A549 (cell line): ENCODE measurements around the gene SLC25A11. TPM values are rescaled to one million over a fixed set of nuclear protein-coding genes. Genes with fewer than 3 reads are reported as not detected.

Source experiments
- ATAC-seq, 2 experiments: fragments of 200-7000 bp in 1 of 2; fragments of >200 bp in 1 of 2; cut with Nextera tagmentation in 1 of 2; cut with Tn5 transposase in 1 of 2; 3 replicates each; pipeline versions ENCODE4 v1.8.0 to v1.9.1; 2018 to 2020; ENCODE audit warnings: mild to moderate bottlenecking in 1 of 2, moderate library complexity in 1 of 2
- CTCF ChIA-PET: fragments of 300-600 bp; sonication (Branson Sonifier 250); formaldehyde crosslinking; extraction: SDS; loops from one replicate; lab custom pipeline; 2021; ENCODE audit warnings: antibody characterized with exemption, inconsistent platforms; lab: Yijun Ruan, JAX
- POLR2A ChIA-PET: fragments of 350-600 bp; formaldehyde crosslinking; extraction: SDS; loops from one replicate; lab custom pipeline; 2021; ENCODE audit warnings: antibody characterized with exemption, inconsistent platforms; lab: Yijun Ruan, JAX
- DNase-seq, 2 experiments: peaks; one replicate each; pipeline versions ENCODE4 v3.0.0 to v3.0.0-alpha.2; 2011 to 2016; ENCODE audit warnings: low read depth in 1 of 2, low spot score in 1 of 2
- FAIRE-seq: peaks from 2 replicates; lab custom pipeline; 2011; peaks lifted over from hg19 to GRCh38; lab: Jason Lieb, UNC
- H3K27ac ChIP-seq, 2 experiments: fragments of >200 bp; sonication (Bioruptor Twin); formaldehyde crosslinking; 3 replicates each; pipeline ENCODE4 v1.5.1; 2016 to 2017
- H3K4me1 ChIP-seq: fragments of >200 bp; sonication (Bioruptor Twin); formaldehyde crosslinking; 3 replicates; pipeline ENCODE4 v1.6.1; 2016
- H3K4me2 ChIP-seq: fragments of >200 bp; sonication (Bioruptor Twin); formaldehyde crosslinking; 3 replicates; pipeline ENCODE4 v1.6.1; 2016
- H3K4me3 ChIP-seq: fragments of >200 bp; sonication (Bioruptor Twin); formaldehyde crosslinking; 3 replicates; pipeline ENCODE4 v1.5.1; 2016
- H3K9me3 ChIP-seq: fragments of >200 bp; sonication (Bioruptor Twin); formaldehyde crosslinking; 3 replicates; pipeline ENCODE4 v1.6.1; 2016
- CEBPB ChIP-seq, 2 experiments: fragments of >200 bp in 1 of 2; sonication (Bioruptor Twin) in 1 of 2; formaldehyde crosslinking in 1 of 2; IDR thresholded peaks; 2 replicates each; pipeline ENCODE4 v1.6.1; 2012 to 2016
- CHD2 ChIP-seq: fragments of 150-350 bp; IDR thresholded peaks from 2 replicates; pipeline ENCODE4 v1.6.1; 2014; ENCODE audit warnings: low read length; ENCODE audit not compliant: partially characterized antibody
- FOXS1 ChIP-seq: fragments of 250-450 bp; sonication (Bioruptor Pico); IDR thresholded peaks from 2 replicates; pipeline ENCODE4 v1.5.0; 2020; ENCODE audit warnings: mild to moderate bottlenecking, moderate library complexity
- GATA3 ChIP-seq: IDR thresholded peaks from 2 replicates; pipeline ENCODE4 v1.6.1; 2012; ENCODE audit warnings: borderline replicate concordance
- HEYL ChIP-seq: fragments of 250-450 bp; sonication (Bioruptor Pico); IDR thresholded peaks from 2 replicates; pipeline ENCODE4 v1.8.0; 2021; ENCODE audit warnings: mild to moderate bottlenecking, moderate library complexity
- HOXA7 ChIP-seq: fragments of 250-450 bp; sonication (Bioruptor Pico); IDR thresholded peaks from 2 replicates; pipeline ENCODE4 v1.5.0; 2020; ENCODE audit warnings: mild to moderate bottlenecking, moderate library complexity
- HOXB13 ChIP-seq: fragments of 250-450 bp; sonication (Bioruptor Pico); IDR thresholded peaks from 2 replicates; pipeline ENCODE4 v1.5.0; 2020; ENCODE audit warnings: low read depth, mild to moderate bottlenecking, moderate library complexity
- HOXB5 ChIP-seq: fragments of 250-450 bp; sonication (Bioruptor Pico); IDR thresholded peaks from 2 replicates; pipeline ENCODE4 v1.5.0; 2020; ENCODE audit warnings: mild to moderate bottlenecking, moderate library complexity
- JUN ChIP-seq, 2 experiments: fragments of >200 bp; sonication (Bioruptor Twin); formaldehyde crosslinking; IDR thresholded peaks; 2 replicates in 1 of 2; 3 replicates in 1 of 2; pipeline ENCODE4 v1.6.1; 2016 to 2017
- JUNB ChIP-seq: fragments of >200 bp; sonication (Bioruptor Twin); formaldehyde crosslinking; IDR thresholded peaks from 2 replicates; pipeline ENCODE4 v1.6.1; 2016
- KDM1A ChIP-seq: fragments of 200-600 bp; sonication (generic); IDR thresholded peaks from 2 replicates; pipeline ENCODE4 v1.6.1; 2016; ENCODE audit warnings: low read depth, mild to moderate bottlenecking
- KDM5A ChIP-seq: fragments of 200-600 bp; sonication (generic); IDR thresholded peaks from 2 replicates; pipeline ENCODE4 v1.6.1; 2016; ENCODE audit warnings: antibody characterized with exemption, mild to moderate bottlenecking
- MYC ChIP-seq: IDR thresholded peaks from 2 replicates; pipeline ENCODE4 v1.6.1; 2012; ENCODE audit warnings: mild to moderate bottlenecking, inconsistent platforms, low read length, improper control_type of control experiment, borderline replicate concordance
- PHF8 ChIP-seq: fragments of 200-600 bp; sonication (generic); IDR thresholded peaks from 2 replicates; pipeline ENCODE4 v1.6.1; 2016; ENCODE audit warnings: low read depth, mild to moderate bottlenecking, antibody characterized with exemption, moderate library complexity, borderline replicate concordance
- POLR2AphosphoS2 ChIP-seq: conservative IDR thresholded peaks from 2 replicates; pipeline ENCODE4 v1.6.1; 2012; ENCODE audit warnings: low read length, improper control_type of control experiment, inconsistent platforms
- RCOR1 ChIP-seq: fragments of 150-350 bp; IDR thresholded peaks from 2 replicates; pipeline ENCODE4 v1.6.1; 2014; ENCODE audit warnings: antibody characterized with exemption, low read length, low read depth
- RFX5 ChIP-seq: fragments of 450-650 bp; IDR thresholded peaks from 2 replicates; pipeline ENCODE4 v1.7.1; 2014; ENCODE audit warnings: antibody characterized with exemption, mild to moderate bottlenecking, moderate library complexity
- RNF2 ChIP-seq: fragments of 200-600 bp; sonication (generic); IDR thresholded peaks from 2 replicates; pipeline ENCODE4 v1.6.1; 2016; ENCODE audit warnings: low read depth, mild to moderate bottlenecking, antibody characterized with exemption, moderate library complexity, borderline replicate concordance
- TFCP2L1 ChIP-seq: fragments of 250-450 bp; sonication (Bioruptor Pico); IDR thresholded peaks from 2 replicates; pipeline ENCODE4 v1.5.0; 2021; ENCODE audit warnings: mild to moderate bottlenecking
- TP53 ChIP-seq: fragments of 250-450 bp; sonication (Bioruptor Pico); IDR thresholded peaks from 2 replicates; pipeline ENCODE4 v1.5.0; 2021; ENCODE audit warnings: mild to moderate bottlenecking, moderate library complexity
- ZC3H11A ChIP-seq: fragments of 450-650 bp; IDR thresholded peaks from 2 replicates; pipeline ENCODE4 v1.6.1; 2014; ENCODE audit warnings: antibody characterized with exemption, mild to moderate bottlenecking
- WGBS: methylation state at CpG from one replicate; pipeline ENCODE4 v1.1.6; 2017; ENCODE audit errors: missing lambda C conversion rate; 5-methylcytosine and 5-hydroxymethylcytosine counted together
- polyA plus RNA-seq, 4 experiments: library from polyadenylated mRNA; depleted of rRNA in 3 of 4; stranded (reverse); fragments of >200 nt; fragmentation: RNase III in 1 of 4; extraction: RNeasy Plus Mini Kit Qiagen cat#74134 plus additional on column Dnase treatment in 1 of 4; gene quantifications; 2 replicates in 3 of 4; 3 replicates in 1 of 4; pipeline ENCODE4 v1.2.3, GENCODE V29; 2011 to 2017
- TF ChIP-seq, protein P1 (sequence below): IDR thresholded peaks from 2 replicates; pipeline ENCODE4 v1.6.1; 2012
- TF ChIP-seq, protein P2 (sequence below): IDR thresholded peaks from 2 replicates; pipeline ENCODE4 v1.6.1; 2012
- TF ChIP-seq, protein P3 (sequence below): fragments of >200 bp; sonication (Bioruptor Twin); formaldehyde crosslinking; IDR thresholded peaks from 3 replicates; pipeline ENCODE4 v1.6.1; 2016
- TF ChIP-seq, protein P4 (sequence below): fragments of 150-350 bp; IDR thresholded peaks from 2 replicates; pipeline ENCODE4 v1.6.1; 2014; ENCODE audit warnings: low read depth, mild to moderate bottlenecking, low read length
- TF ChIP-seq, protein P5 (sequence below): fragments of >200 bp; sonication (Bioruptor Twin); formaldehyde crosslinking; IDR thresholded peaks from 2 replicates; pipeline ENCODE4 v1.6.1; 2016
- TF ChIP-seq, protein P6 (sequence below): IDR thresholded peaks from 2 replicates; pipeline ENCODE4 v1.6.1; 2012; ENCODE audit warnings: low read depth, borderline replicate concordance
- TF ChIP-seq, protein P7 (sequence below): fragments of 250-450 bp; sonication (Bioruptor Pico); IDR thresholded peaks from 2 replicates; pipeline ENCODE4 v1.5.0; 2021; ENCODE audit warnings: mild to moderate bottlenecking, moderate library complexity, borderline replicate concordance

SLC25A11 gene
- polyA plus RNA-seq, 2 of the 4 experiments (the other 2 are of a cell fraction): 60.2 to 69.2 TPM

DNA sequence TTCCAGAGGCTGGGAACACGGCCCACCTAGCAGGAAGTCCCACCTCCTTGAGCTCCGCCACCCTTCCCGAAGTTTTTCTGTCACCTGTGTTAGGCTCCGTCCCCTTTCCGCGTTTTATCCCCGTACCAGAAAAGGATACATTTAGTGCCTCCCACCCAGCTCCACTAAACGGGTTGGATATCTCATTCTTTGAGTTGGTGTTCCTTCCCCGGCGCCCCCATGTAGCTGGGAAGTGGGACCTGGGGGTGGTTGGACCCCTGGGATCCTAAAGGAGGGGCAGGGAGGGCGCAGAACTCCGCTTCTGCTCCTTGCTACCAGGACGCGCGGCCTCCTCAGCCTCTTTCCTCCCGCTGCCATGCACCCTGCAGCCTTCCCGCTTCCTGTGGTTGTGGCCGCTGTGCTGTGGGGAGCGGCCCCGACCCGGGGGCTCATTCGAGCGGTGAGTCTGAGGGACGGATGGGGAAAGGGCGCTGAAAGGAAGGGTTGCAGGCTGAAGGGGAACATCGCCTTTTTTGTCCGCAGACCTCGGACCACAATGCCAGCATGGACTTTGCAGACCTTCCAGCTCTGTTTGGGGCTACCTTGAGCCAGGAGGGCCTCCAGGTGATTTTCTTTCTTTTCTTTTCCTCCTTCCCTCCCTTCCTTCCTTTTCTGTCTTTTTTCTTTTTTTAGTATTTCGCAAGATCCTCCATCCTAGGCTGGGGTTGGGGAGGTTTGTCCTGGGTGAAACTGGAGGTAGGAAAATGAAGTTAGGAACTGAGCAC is 891 bp upstream of the SLC25A11 start:
- POLR2A ChIA-PET: interaction anchor here (0.8 to 3.2 kb wide), 19 partner anchors 9 to 231 kb away, joined by 3 to 83 read pairs (median 7); partner anchors contain the start of genes ARRB2, CAMTA2, CHRNE and ENO3
- peak overlapping the region; percentile 85 for H3K4me3 ChIP-seq
- H3K4me2 ChIP-seq: peak overlapping the region; percentile 90
- DNase-seq (peak in 1 of 2 experiments; percentile 97), FAIRE-seq (peak; percentile 54), ATAC-seq (peak; percentile 69 to 76)
- H3K27ac ChIP-seq: peak overlapping the region; percentile 89 to 93
- WGBS: 2% methylated on average over 29 of the region's 29 CpGs
- CTCF ChIA-PET: interaction anchor here (0.8 to 3.5 kb wide), 14 partner anchors 12 to 105 kb away, joined by 3 to 33 read pairs (median 8); partner anchors contain the start of genes CAMTA2, CHRNE and SPAG7
- no peak for TF ChIP-seq RCOR1
- TF ChIP-seq, protein P1, sequence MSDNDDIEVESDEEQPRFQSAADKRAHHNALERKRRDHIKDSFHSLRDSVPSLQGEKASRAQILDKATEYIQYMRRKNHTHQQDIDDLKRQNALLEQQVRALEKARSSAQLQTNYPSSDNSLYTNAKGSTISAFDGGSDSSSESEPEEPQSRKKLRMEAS: no peak
- no peak for TF ChIP-seq JUNB
- no peak for TF ChIP-seq HOXB13
- TF ChIP-seq, protein P2, sequence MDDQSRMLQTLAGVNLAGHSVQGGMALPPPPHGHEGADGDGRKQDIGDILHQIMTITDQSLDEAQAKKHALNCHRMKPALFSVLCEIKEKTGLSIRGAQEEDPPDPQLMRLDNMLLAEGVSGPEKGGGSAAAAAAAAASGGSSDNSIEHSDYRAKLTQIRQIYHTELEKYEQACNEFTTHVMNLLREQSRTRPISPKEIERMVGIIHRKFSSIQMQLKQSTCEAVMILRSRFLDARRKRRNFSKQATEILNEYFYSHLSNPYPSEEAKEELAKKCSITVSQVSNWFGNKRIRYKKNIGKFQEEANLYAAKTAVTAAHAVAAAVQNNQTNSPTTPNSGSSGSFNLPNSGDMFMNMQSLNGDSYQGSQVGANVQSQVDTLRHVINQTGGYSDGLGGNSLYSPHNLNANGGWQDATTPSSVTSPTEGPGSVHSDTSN: 0 out of 2 replicates have a peak, but pooled peaks have one; percentile 30
- TF ChIP-seq, protein P3, sequence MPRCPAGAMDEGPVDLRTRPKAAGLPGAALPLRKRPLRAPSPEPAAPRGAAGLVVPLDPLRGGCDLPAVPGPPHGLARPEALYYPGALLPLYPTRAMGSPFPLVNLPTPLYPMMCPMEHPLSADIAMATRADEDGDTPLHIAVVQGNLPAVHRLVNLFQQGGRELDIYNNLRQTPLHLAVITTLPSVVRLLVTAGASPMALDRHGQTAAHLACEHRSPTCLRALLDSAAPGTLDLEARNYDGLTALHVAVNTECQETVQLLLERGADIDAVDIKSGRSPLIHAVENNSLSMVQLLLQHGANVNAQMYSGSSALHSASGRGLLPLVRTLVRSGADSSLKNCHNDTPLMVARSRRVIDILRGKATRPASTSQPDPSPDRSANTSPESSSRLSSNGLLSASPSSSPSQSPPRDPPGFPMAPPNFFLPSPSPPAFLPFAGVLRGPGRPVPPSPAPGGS: no peak
- TF ChIP-seq, protein P4, sequence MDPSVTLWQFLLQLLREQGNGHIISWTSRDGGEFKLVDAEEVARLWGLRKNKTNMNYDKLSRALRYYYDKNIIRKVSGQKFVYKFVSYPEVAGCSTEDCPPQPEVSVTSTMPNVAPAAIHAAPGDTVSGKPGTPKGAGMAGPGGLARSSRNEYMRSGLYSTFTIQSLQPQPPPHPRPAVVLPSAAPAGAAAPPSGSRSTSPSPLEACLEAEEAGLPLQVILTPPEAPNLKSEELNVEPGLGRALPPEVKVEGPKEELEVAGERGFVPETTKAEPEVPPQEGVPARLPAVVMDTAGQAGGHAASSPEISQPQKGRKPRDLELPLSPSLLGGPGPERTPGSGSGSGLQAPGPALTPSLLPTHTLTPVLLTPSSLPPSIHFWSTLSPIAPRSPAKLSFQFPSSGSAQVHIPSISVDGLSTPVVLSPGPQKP: no peak
- TF ChIP-seq ZC3H11A: no peak
- peak; percentile 69 for TF ChIP-seq KDM5A
- TF ChIP-seq, protein P5, sequence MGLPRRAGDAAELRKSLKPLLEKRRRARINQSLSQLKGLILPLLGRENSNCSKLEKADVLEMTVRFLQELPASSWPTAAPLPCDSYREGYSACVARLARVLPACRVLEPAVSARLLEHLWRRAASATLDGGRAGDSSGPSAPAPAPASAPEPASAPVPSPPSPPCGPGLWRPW: no peak
- peak; percentile 58; the same call in 1 of the 2 replicates for TF ChIP-seq TFCP2L1 (CRISPR knock-in tag)
- TF ChIP-seq TP53 (CRISPR knock-in tag): no peak
- no peak; a peak in 1 of 5 replicates for TF ChIP-seq JUN (IDR thresholded peaks at IDR 0.05)
- no peak for TF ChIP-seq MYC
- no peak for TF ChIP-seq KDM1A
- TF ChIP-seq FOXS1 (CRISPR knock-in tag): no peak
- TF ChIP-seq, protein P6, sequence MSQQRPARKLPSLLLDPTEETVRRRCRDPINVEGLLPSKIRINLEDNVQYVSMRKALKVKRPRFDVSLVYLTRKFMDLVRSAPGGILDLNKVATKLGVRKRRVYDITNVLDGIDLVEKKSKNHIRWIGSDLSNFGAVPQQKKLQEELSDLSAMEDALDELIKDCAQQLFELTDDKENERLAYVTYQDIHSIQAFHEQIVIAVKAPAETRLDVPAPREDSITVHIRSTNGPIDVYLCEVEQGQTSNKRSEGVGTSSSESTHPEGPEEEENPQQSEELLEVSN: 0 out of 2 replicates have a peak, but pooled peaks have one; percentile 17
- no peak for TF ChIP-seq RFX5
- TF ChIP-seq HOXB5 (CRISPR knock-in tag): no peak
- TF ChIP-seq CEBPB (IDR thresholded peaks at IDR 0.05): peak in 1 of 2 experiments; percentile 66; a peak in 2 of 4 replicates
- TF ChIP-seq HEYL (CRISPR knock-in tag): no peak
- TF ChIP-seq HOXA7 (CRISPR knock-in tag): 0 out of 2 replicates have a peak, but pooled peaks have one; percentile 31
- peak; percentile 89 for TF ChIP-seq POLR2AphosphoS2
- 0 out of 2 replicates have a peak, but pooled peaks have one; percentile 19 for TF ChIP-seq PHF8
- no peak for TF ChIP-seq GATA3
- TF ChIP-seq, protein P7, sequence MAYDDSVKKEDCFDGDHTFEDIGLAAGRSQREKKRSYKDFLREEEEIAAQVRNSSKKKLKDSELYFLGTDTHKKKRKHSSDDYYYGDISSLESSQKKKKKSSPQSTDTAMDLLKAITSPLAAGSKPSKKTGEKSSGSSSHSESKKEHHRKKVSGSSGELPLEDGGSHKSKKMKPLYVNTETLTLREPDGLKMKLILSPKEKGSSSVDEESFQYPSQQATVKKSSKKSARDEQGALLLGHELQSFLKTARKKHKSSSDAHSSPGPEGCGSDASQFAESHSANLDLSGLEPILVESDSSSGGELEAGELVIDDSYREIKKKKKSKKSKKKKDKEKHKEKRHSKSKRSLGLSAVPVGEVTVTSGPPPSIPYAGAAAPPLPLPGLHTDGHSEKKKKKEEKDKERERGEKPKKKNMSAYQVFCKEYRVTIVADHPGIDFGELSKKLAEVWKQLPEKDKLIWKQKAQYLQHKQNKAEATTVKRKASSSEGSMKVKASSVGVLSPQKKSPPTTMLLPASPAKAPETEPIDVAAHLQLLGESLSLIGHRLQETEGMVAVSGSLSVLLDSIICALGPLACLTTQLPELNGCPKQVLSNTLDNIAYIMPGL (CRISPR knock-in tag): no peak
- no peak for TF ChIP-seq RNF2
- TF ChIP-seq CHD2: no peak
- H3K4me1 ChIP-seq: peaks cover 56% of the 10 kb centered on the region
- no peaks in the 10 kb centered on the region for H3K9me3 ChIP-seq
